GM18520 (cell line): ENCODE results near the gene SORBS2.

ENCODE experiments used
- ATAC-seq: cut with Tn5 transposase; IDR thresholded peaks from one replicate; pipeline ENCODE4 v1.9.1; 2021; ENCODE audit not compliant: unreplicated experiment

Gene SORBS2

GRCh38 chr4:185836241-185837084 is 24.5 kb upstream of the SORBS2 start:
- ATAC-seq = no peak

GRCh38 chr4:185835814-185836213 is 23.8 kb upstream of the SORBS2 start:
- ATAC-seq = no peak

GRCh38 chr4:185835336-185835735 is 23.3 kb upstream of the SORBS2 start:
- ATAC-seq = no peak

- no peak for ATAC-seq
Observed at GRCh38 chr4:185834778-185835177, 22.8 kb upstream of the SORBS2 start.

GRCh38 chr4:185834088-185834487 is 22.1 kb upstream of the SORBS2 start:
- no peak for ATAC-seq

- ATAC-seq = no peak
Observed at GRCh38 chr4:185833055-185833598, 21.1 kb upstream of the SORBS2 start.

- no peak for ATAC-seq
Observed at GRCh38 chr4:185831125-185831815, 19.3 kb upstream of the SORBS2 start.

GRCh38 chr4:185830263-185830994 is 18.4 kb upstream of the SORBS2 start:
- no peak for ATAC-seq

GRCh38 chr4:185826381-185826780 is 14.4 kb upstream of the SORBS2 start:
- ATAC-seq = no peak

- no peak for ATAC-seq
Observed at GRCh38 chr4:185825737-185826136, 13.7 kb upstream of the SORBS2 start.

GRCh38 chr4:185822791-185823190 is 10.8 kb upstream of the SORBS2 start:
- ATAC-seq = no peak

- ATAC-seq = no peak
Observed at GRCh38 chr4:185821029-185821419, 9.0 kb upstream of the SORBS2 start.

- ATAC-seq = no peak
Observed at GRCh38 chr4:185820146-185821028, 8.4 kb upstream of the SORBS2 start.

GRCh38 chr4:185819144-185819543 is 7.2 kb upstream of the SORBS2 start:
- ATAC-seq = no peak

GRCh38 chr4:185817403-185817818 is 5.4 kb upstream of the SORBS2 start:
- ATAC-seq = no peak

GRCh38 chr4:185813133-185813532 is 1.1 kb upstream of the SORBS2 start:
- no peak for ATAC-seq

- ATAC-seq = no peak
Observed at GRCh38 chr4:185810746-185811508, 1.1 kb downstream of the SORBS2 start.

- no peak for ATAC-seq
Observed at GRCh38 chr4:185809533-185810071, 2.4 kb downstream of the SORBS2 start.

GRCh38 chr4:185809121-185809520 is 2.9 kb downstream of the SORBS2 start:
- no peak for ATAC-seq
